T-helper 17 cell (primary cell): ENCODE results near the gene LYPD4. TPM values are rescaled to one million over a fixed set of nuclear protein-coding genes. Genes with fewer than 3 reads are reported as not detected.

Source experiments
- ATAC-seq: fragments of 150-1000 bp; cut with Tn5 transposase; 2 replicates; pipeline ENCODE4 v1.10.0; 2021; ENCODE audit warnings: mild to moderate bottlenecking, moderate library complexity
- DNase-seq, 3 donors: peaks; one replicate each; pipeline versions ENCODE4 v3.0.0 to v3.0.0-alpha.2; 2020 to 2021
- H3K9me3 ChIP-seq: one replicate; pipeline ENCODE4 v1.7.0; 2013; ENCODE audit warnings: low read length, mild to moderate bottlenecking; ENCODE audit not compliant: control insufficient read depth, poor library complexity, severe bottlenecking
- H3K27ac Mint-ChIP-seq: one replicate; pipeline ENCODE4 v1.8.0; 2022; ENCODE audit warnings: mild to moderate bottlenecking, moderate library complexity, mixed read lengths
- H3K27me3 Mint-ChIP-seq: one replicate; pipeline ENCODE4 v1.8.0; 2022; ENCODE audit warnings: mixed read lengths
- H3K36me3 Mint-ChIP-seq: one replicate; pipeline ENCODE4 v1.8.0; 2022; ENCODE audit warnings: low read depth, mixed read lengths
- H3K4me1 Mint-ChIP-seq: one replicate; pipeline ENCODE4 v1.8.0; 2022; ENCODE audit warnings: mild to moderate bottlenecking, mixed read lengths
- H3K4me3 Mint-ChIP-seq: one replicate; pipeline ENCODE4 v1.8.0; 2022; ENCODE audit warnings: mild to moderate bottlenecking, moderate library complexity, mixed read lengths
- total RNA-seq, 4 donors: library from RNA in 2 of 4; stranded (reverse) in 2 of 4; gene quantifications; one replicate each; pipeline ENCODE4 v1.2.3 and lab custom pipeline; 2022 to 2026

Gene LYPD4
- total RNA-seq, 2 donors from 2014 or later: not detected

GRCh38 chr19:41815301-41815700, 29.2 kb downstream of the LYPD4 start:
- Mint-ChIP-seq H3K27ac (no peak overlapping the region), H3K4me3 (no peak overlapping the region), H3K27me3 (no peaks in the 10 kb centered on the region), H3K4me1 (peaks cover 3% of the 10 kb centered on the region), H3K36me3 (no peaks in the 10 kb centered on the region)
- H3K9me3 ChIP-seq: no peaks in the 10 kb centered on the region
- DNase-seq: no peak
- no peak for ATAC-seq

GRCh38 chr19:41813911-41814310, 30.6 kb downstream of the LYPD4 start:
- Mint-ChIP-seq H3K36me3 (no peaks in the 10 kb centered on the region), H3K27me3 (no peaks in the 10 kb centered on the region), H3K27ac (no peak overlapping the region), H3K4me3 (no peak overlapping the region), H3K4me1 (peaks cover 3% of the 10 kb centered on the region)
- H3K9me3 ChIP-seq: no peaks in the 10 kb centered on the region
- DNase-seq: no peak
- no peak for ATAC-seq

- Mint-ChIP-seq H3K27ac (no peak overlapping the region), H3K36me3 (no peaks in the 10 kb centered on the region)
- ATAC-seq: no peak
These were observed 32.5 kb downstream of the LYPD4 start for GRCh38 chr19:41811981-41812380.

GRCh38 chr19:41811036-41811435, 33.4 kb downstream of the LYPD4 start:
- no peak overlapping the region for H3K4me3 Mint-ChIP-seq
- peaks cover 3% of the 10 kb centered on the region for H3K4me1 Mint-ChIP-seq
- ATAC-seq (no peak), DNase-seq (no peak)
- no peaks in the 10 kb centered on the region for H3K9me3 ChIP-seq
- no peak overlapping the region for H3K27ac Mint-ChIP-seq
- H3K36me3 Mint-ChIP-seq: no peaks in the 10 kb centered on the region
- peaks cover 9% of the 10 kb centered on the region for H3K27me3 Mint-ChIP-seq

More at GRCh38 chr19:41811981-41812380, 32.5 kb downstream of the LYPD4 start:
- no peaks in the 10 kb centered on the region for H3K9me3 ChIP-seq
- no peak for DNase-seq
- Mint-ChIP-seq H3K27me3 (peaks cover 9% of the 10 kb centered on the region), H3K4me1 (peaks cover 3% of the 10 kb centered on the region), H3K4me3 (no peak overlapping the region)

- Mint-ChIP-seq H3K36me3 (no peaks in the 10 kb centered on the region), H3K4me1 (peaks cover 7% of the 10 kb centered on the region), H3K27me3 (peaks cover 9% of the 10 kb centered on the region), H3K4me3 (no peak overlapping the region), H3K27ac (no peak overlapping the region)
- no peaks in the 10 kb centered on the region for H3K9me3 ChIP-seq
- ATAC-seq: no peak
- DNase-seq: no peak
These were observed 34.2 kb downstream of the LYPD4 start for GRCh38 chr19:41810301-41810700.

GRCh38 chr19:41808663-41809566, 35.6 kb downstream of the LYPD4 start:
- peaks cover 14% of the 10 kb centered on the region for H3K4me1 Mint-ChIP-seq
- H3K27me3 Mint-ChIP-seq: peaks cover 9% of the 10 kb centered on the region
- H3K36me3 Mint-ChIP-seq: no peaks in the 10 kb centered on the region
- H3K4me3 Mint-ChIP-seq: no peak overlapping the region
- ATAC-seq (no peak), DNase-seq (no peak)
- no peaks in the 10 kb centered on the region for H3K9me3 ChIP-seq
- H3K27ac Mint-ChIP-seq: no peak overlapping the region

- ATAC-seq (no peak), DNase-seq (no peak)
- Mint-ChIP-seq H3K4me1 (peaks cover 19% of the 10 kb centered on the region), H3K4me3 (no peak overlapping the region), H3K27me3 (peaks cover 9% of the 10 kb centered on the region), H3K36me3 (no peaks in the 10 kb centered on the region), H3K27ac (no peak overlapping the region)
- no peaks in the 10 kb centered on the region for H3K9me3 ChIP-seq
These were observed 37.3 kb downstream of the LYPD4 start for GRCh38 chr19:41807176-41807575.

GRCh38 chr19:41804336-41804735, 40.1 kb downstream of the LYPD4 start:
- H3K27ac Mint-ChIP-seq: no peak overlapping the region
- ATAC-seq (peak; percentile 23), DNase-seq (no peak)
- no peaks in the 10 kb centered on the region for H3K36me3 Mint-ChIP-seq
- H3K9me3 ChIP-seq: no peaks in the 10 kb centered on the region
- H3K4me1 Mint-ChIP-seq: peaks cover 24% of the 10 kb centered on the region
- H3K4me3 Mint-ChIP-seq: no peak overlapping the region
- peaks cover 12% of the 10 kb centered on the region for H3K27me3 Mint-ChIP-seq

- Mint-ChIP-seq H3K4me3 (no peak overlapping the region), H3K4me1 (peaks cover 24% of the 10 kb centered on the region), H3K27ac (no peak overlapping the region), H3K36me3 (no peaks in the 10 kb centered on the region), H3K27me3 (peaks cover 7% of the 10 kb centered on the region)
- no peak for ATAC-seq
- H3K9me3 ChIP-seq: no peaks in the 10 kb centered on the region
- no peak for DNase-seq
These were observed 41.7 kb downstream of the LYPD4 start for GRCh38 chr19:41802770-41803169.

- no peaks in the 10 kb centered on the region for H3K36me3 Mint-ChIP-seq
- no peak overlapping the region for H3K4me3 Mint-ChIP-seq
- ATAC-seq: peak; percentile 30
- DNase-seq: no peak
- peaks cover 24% of the 10 kb centered on the region for H3K4me1 Mint-ChIP-seq
- no peaks in the 10 kb centered on the region for H3K9me3 ChIP-seq
- peaks cover 16% of the 10 kb centered on the region for H3K27me3 Mint-ChIP-seq
- peak overlapping the region; percentile 51 for H3K27ac Mint-ChIP-seq
These were observed 42.7 kb downstream of the LYPD4 start for GRCh38 chr19:41801792-41802211.

GRCh38 chr19:41801031-41801430, 43.5 kb downstream of the LYPD4 start:
- no peaks in the 10 kb centered on the region for H3K36me3 Mint-ChIP-seq
- H3K9me3 ChIP-seq: no peaks in the 10 kb centered on the region
- peaks cover 24% of the 10 kb centered on the region for H3K4me1 Mint-ChIP-seq
- no peak for DNase-seq
- H3K27ac Mint-ChIP-seq: peak overlapping the region; percentile 51
- no peak for ATAC-seq
- peaks cover 24% of the 10 kb centered on the region for H3K27me3 Mint-ChIP-seq
- H3K4me3 Mint-ChIP-seq: no peak overlapping the region

- Mint-ChIP-seq H3K36me3 (no peaks in the 10 kb centered on the region), H3K27ac (no peak overlapping the region), H3K4me3 (no peak overlapping the region), H3K4me1 (peaks cover 20% of the 10 kb centered on the region), H3K27me3 (peaks cover 34% of the 10 kb centered on the region)
- no peaks in the 10 kb centered on the region for H3K9me3 ChIP-seq
- DNase-seq (no peak), ATAC-seq (no peak)
These were observed 45.0 kb downstream of the LYPD4 start for GRCh38 chr19:41799444-41800000.

GRCh38 chr19:41796901-41797300, 47.6 kb downstream of the LYPD4 start:
- Mint-ChIP-seq H3K27ac (peak overlapping the region; percentile 24), H3K4me3 (no peak overlapping the region), H3K27me3 (peaks cover 52% of the 10 kb centered on the region), H3K4me1 (peaks cover 16% of the 10 kb centered on the region), H3K36me3 (peaks cover 2% of the 10 kb centered on the region)
- no peaks in the 10 kb centered on the region for H3K9me3 ChIP-seq
- no peak for ATAC-seq
- DNase-seq: no peak
